ENCODE data around the gene UTP20. TPM values are rescaled to one million over a fixed set of nuclear protein-coding genes. Genes with fewer than 3 reads are reported as not detected.

The UTP20 gene
- total and polyA plus RNA-seq, 11 donors, result 1.5 to 8.3 (median 7.0) TPM

- H3K27ac ChIP-seq, result no peak overlapping the region
- H3K27me3 ChIP-seq, result no peaks in the 10 kb centered on the region
- no peak overlapping the region for H3K4me3 ChIP-seq
- peaks cover 0 to 96% (median 79%) of the 10 kb centered on the region in 9 donors for H3K36me3 ChIP-seq
- intact Hi-C loops (cut with DNase I), result no loop called here
- no peak for DNase-seq
- no peaks in the 10 kb centered on the region for H3K9me3 ChIP-seq
- no peaks in the 10 kb centered on the region for H3K4me1 ChIP-seq
- WGBS, 4 donors, result 90 to 95% (median 95%) methylated on average over 4 of the region's 4 CpGs
- TF ChIP-seq, protein P1, sequence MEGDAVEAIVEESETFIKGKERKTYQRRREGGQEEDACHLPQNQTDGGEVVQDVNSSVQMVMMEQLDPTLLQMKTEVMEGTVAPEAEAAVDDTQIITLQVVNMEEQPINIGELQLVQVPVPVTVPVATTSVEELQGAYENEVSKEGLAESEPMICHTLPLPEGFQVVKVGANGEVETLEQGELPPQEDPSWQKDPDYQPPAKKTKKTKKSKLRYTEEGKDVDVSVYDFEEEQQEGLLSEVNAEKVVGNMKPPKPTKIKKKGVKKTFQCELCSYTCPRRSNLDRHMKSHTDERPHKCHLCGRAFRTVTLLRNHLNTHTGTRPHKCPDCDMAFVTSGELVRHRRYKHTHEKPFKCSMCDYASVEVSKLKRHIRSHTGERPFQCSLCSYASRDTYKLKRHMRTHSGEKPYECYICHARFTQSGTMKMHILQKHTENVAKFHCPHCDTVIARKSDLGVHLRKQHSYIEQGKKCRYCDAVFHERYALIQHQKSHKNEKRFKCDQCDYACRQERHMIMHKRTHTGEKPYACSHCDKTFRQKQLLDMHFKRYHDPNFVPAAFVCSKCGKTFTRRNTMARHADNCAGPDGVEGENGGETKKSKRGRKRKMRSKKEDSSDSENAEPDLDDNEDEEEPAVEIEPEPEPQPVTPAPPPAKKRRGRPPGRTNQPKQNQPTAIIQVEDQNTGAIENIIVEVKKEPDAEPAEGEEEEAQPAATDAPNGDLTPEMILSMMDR (IDR thresholded peaks at IDR 0.05), result no peak
- no peak for TF ChIP-seq POLR2A (IDR thresholded peaks at IDR 0.05)
- ATAC-seq, result no peak
Observed at GRCh38 chr12:101338087-101338486, 58.2 kb downstream of the UTP20 start.

- DNase-seq (no peak), ATAC-seq (no peak)
- H3K9me3 ChIP-seq, result peaks cover 0 to 5% (median 0%) of the 10 kb centered on the region in 12 donors
- peaks cover 0 to 100% (median 95%) of the 10 kb centered on the region in 9 donors for H3K36me3 ChIP-seq
- TF ChIP-seq POLR2A (IDR thresholded peaks at IDR 0.05), result no peak
- TF ChIP-seq, protein P1 (IDR thresholded peaks at IDR 0.05), result no peak
- H3K4me3 ChIP-seq, result no peak overlapping the region
- no peak overlapping the region for H3K27ac ChIP-seq
- H3K4me1 ChIP-seq, result no peaks in the 10 kb centered on the region
- H3K27me3 ChIP-seq, result no peaks in the 10 kb centered on the region
- 95 to 98% (median 97%) methylated on average over 3 of the region's 3 CpGs for WGBS, 4 donors
- intact Hi-C loops (cut with DNase I), result no loop called here
Observed at GRCh38 chr12:101343893-101344292, 64.0 kb downstream of the UTP20 start.

- H3K36me3 ChIP-seq, result peaks cover 0 to 95% (median 86%) of the 10 kb centered on the region in 9 donors
- DNase-seq (no peak), ATAC-seq (no peak)
- H3K4me3 ChIP-seq, result no peak overlapping the region
- intact Hi-C loops (cut with DNase I), result loop anchor here in 1 of 10 donors (10.0 kb wide), 1 partner anchor 47 kb away; no protein-coding TSS in a partner anchor
- H3K27me3 ChIP-seq, result no peaks in the 10 kb centered on the region
- TF ChIP-seq, protein P1 (IDR thresholded peaks at IDR 0.05), result no peak
- no peak for TF ChIP-seq POLR2A (IDR thresholded peaks at IDR 0.05)
- WGBS, 4 donors, result 96 to 98% (median 97%) methylated on average over 4 of the region's 4 CpGs
- H3K4me1 ChIP-seq, result peaks cover 0 to 3% (median 0%) of the 10 kb centered on the region in 12 donors
- H3K27ac ChIP-seq, result no peak overlapping the region
- peaks cover 0 to 14% (median 0%) of the 10 kb centered on the region in 12 donors for H3K9me3 ChIP-seq
Observed at GRCh38 chr12:101351682-101352081, 71.8 kb downstream of the UTP20 start.

GRCh38 chr12:101356794-101357193 lies 76.9 kb downstream of the UTP20 start:
- Histone ChIP-seq H3K27me3 (no peaks in the 10 kb centered on the region), H3K9me3 (no peaks in the 10 kb centered on the region), H3K36me3 (peaks cover 0 to 95% (median 83%) of the 10 kb centered on the region in 9 donors), H3K27ac (no peak overlapping the region), H3K4me1 (peaks cover 0 to 3% (median 0%) of the 10 kb centered on the region in 12 donors), H3K4me3 (no peak overlapping the region)
- 89 to 94% (median 93%) methylated on average over 5 of the region's 5 CpGs for WGBS, 4 donors
- intact Hi-C loops (cut with DNase I), result loop anchor here in 1 of 10 donors (10.0 kb wide), 1 partner anchor 52 kb away; no protein-coding TSS in a partner anchor
- TF ChIP-seq POLR2A (IDR thresholded peaks at IDR 0.05), result no peak
- TF ChIP-seq, protein P1 (IDR thresholded peaks at IDR 0.05), result no peak
- ATAC-seq (no peak), DNase-seq (no peak)
